Omental fat pad (tissue), 4 donors: ENCODE measurements around the gene RALB. TPM values are rescaled to one million over a fixed set of nuclear protein-coding genes. Genes with fewer than 3 reads are reported as not detected.

Source experiments
- ATAC-seq: fragments of 150-250 bp; one replicate; pipeline ENCODE4 v1.9.1; 2016; ENCODE audit warnings: mild to moderate bottlenecking, moderate library complexity; ENCODE audit not compliant: low FRiP score
- DNase-seq: peaks from one replicate; pipeline ENCODE4 v3.0.0-alpha.2; 2019; ENCODE audit warnings: low spot score
- total RNA-seq, 4 donors: library from RNA; depleted of rRNA; stranded (reverse); fragments of >200 nt; gene quantifications; one replicate each; pipeline ENCODE4 v1.1.0, GENCODE V29; 2016
- TF ChIP-seq, protein P1 (sequence below), 3 donors: fragments of 450-650 bp; IDR thresholded peaks; one replicate each; pipeline ENCODE4 v1.5.1; 2016 to 2017; ENCODE audit warnings: antibody characterized with exemption in 3 of 3, mild to moderate bottlenecking in 3 of 3, moderate library complexity in 2 of 3

RALB gene
- total RNA-seq, 4 donors from 2014 or later: 41.5 to 74.2 (median 51.4) TPM

GRCh38 chr2:120265006-120265405, 12.4 kb downstream of the RALB start:
- ATAC-seq: no peak
- no peak for DNase-seq
- TF ChIP-seq, protein P1, sequence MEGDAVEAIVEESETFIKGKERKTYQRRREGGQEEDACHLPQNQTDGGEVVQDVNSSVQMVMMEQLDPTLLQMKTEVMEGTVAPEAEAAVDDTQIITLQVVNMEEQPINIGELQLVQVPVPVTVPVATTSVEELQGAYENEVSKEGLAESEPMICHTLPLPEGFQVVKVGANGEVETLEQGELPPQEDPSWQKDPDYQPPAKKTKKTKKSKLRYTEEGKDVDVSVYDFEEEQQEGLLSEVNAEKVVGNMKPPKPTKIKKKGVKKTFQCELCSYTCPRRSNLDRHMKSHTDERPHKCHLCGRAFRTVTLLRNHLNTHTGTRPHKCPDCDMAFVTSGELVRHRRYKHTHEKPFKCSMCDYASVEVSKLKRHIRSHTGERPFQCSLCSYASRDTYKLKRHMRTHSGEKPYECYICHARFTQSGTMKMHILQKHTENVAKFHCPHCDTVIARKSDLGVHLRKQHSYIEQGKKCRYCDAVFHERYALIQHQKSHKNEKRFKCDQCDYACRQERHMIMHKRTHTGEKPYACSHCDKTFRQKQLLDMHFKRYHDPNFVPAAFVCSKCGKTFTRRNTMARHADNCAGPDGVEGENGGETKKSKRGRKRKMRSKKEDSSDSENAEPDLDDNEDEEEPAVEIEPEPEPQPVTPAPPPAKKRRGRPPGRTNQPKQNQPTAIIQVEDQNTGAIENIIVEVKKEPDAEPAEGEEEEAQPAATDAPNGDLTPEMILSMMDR (IDR thresholded peaks at IDR 0.05): no peak

- TF ChIP-seq, protein P1 (IDR thresholded peaks at IDR 0.05): no peak
- DNase-seq: no peak
- ATAC-seq: no peak
Measured at GRCh38 chr2:120267348-120267747, 14.7 kb downstream of the RALB start.

- TF ChIP-seq, protein P1 (IDR thresholded peaks at IDR 0.05): no peak
- no peak for DNase-seq
- ATAC-seq: no peak
Measured at GRCh38 chr2:120269076-120269744, 16.6 kb downstream of the RALB start.

- ATAC-seq (no peak), DNase-seq (no peak)
- TF ChIP-seq, protein P1 (IDR thresholded peaks at IDR 0.05): no peak
Measured at GRCh38 chr2:120269816-120270215, 17.2 kb downstream of the RALB start.

DNA sequence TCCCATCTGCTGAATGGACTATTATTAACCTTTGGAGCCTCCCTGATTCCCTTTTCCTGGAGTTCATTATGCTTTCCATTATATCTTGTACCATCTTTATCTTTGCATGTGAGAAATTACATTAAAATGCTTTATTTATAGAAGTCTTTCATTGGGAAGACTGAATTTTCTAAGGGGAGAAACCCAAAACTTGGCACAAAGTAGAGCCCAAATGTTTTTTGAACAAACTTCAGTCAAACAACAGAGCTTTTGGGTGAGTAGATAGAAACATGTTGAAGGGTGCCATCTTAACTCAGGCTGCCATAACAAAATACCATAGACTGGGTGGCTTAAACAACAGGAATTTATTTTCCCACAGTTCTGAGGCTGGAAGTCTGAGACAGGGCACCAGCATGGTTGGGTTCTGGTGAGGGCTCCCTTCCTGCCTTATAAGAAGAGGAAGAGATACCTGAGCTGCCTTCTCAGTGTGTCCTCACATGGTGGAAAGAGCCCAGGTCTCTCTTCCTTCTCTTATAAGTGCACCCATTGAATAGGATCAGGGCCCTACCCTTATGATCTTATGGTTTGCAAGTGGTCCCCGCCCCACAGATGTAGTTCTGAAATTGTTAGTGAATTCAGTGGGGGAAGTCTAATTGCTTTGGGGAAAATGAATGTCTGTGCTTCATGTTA, 19.2 kb downstream of the RALB start:
- no peak for DNase-seq
- no peak for ATAC-seq
- TF ChIP-seq, protein P1 (IDR thresholded peaks at IDR 0.05): no peak

DNA sequence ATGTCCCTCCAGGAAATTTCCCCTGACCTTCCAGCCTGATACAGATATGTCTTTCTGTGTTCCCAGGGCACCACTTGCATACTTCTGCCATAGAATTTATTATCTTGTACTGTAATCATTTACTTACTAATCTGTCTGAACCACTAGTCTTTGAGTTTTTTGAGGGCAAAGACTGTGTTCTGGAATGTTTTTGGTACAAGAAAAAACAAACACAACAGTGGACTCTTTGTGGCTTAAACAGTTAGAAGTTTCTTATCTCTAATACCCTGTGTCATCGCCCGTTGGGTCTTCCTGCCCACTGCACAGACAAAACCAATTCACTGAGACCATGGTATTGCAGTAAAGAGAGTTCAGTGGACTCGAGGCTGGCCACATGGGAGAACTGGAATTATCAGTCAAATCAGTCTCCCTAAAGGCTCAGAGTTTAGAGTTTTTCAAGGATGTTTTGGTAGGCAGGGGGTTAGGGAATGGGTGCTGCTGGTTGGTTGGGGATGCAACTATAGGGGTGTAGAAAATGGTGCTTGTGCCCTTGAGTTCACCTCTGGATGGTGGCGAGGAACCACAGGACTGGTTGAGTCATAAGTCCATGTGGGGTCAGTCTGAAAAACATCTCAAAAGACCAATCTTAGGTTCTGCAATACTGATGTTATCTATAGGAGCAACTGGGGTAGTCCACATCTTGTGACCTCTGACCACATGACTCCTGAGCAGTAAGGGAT, 20.3 kb downstream of the RALB start:
- DNase-seq (no peak), ATAC-seq (no peak)
- TF ChIP-seq, protein P1 (IDR thresholded peaks at IDR 0.05): no peak
